Hindlimb muscle (tissue), 1 donor: ENCODE results near the gene VPS16. TPM values are rescaled to one million over a fixed set of nuclear protein-coding genes. Genes with fewer than 3 reads are reported as not detected.

Experiments
- DNase-seq: peaks from one replicate; pipeline ENCODE4 v3.0.0-alpha.2; 2013
- polyA plus RNA-seq: library from polyadenylated mRNA; unstranded; fragments of 120-200 nt; gene quantifications from one replicate; pipeline ENCODE4 v1.2.1, GENCODE V29; 2013; ENCODE audit not compliant: insufficient read length

VPS16 gene
- polyA plus RNA-seq, 1 donor = 24.7 TPM

DNA sequence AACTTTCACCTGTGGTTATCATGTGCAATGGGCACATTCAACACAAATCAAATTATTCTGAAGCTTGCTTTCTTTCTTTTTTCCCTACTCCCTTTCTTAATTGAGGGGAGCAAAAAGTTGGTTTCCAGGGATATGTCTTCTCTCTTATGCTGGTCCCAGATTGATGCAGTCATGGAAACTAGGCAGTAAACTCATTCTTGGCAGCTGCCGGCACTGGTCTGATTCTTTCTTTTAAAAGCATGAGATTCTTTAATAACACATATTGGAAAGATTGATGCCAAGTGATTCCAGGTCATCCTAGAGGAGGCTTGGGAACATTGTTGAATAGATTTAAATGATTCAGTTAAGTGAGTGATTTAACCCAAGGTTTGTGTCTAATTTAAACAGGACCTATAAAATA, 61.7 kb downstream of the VPS16 start:
- DNase-seq = peak; percentile 35

DNA sequence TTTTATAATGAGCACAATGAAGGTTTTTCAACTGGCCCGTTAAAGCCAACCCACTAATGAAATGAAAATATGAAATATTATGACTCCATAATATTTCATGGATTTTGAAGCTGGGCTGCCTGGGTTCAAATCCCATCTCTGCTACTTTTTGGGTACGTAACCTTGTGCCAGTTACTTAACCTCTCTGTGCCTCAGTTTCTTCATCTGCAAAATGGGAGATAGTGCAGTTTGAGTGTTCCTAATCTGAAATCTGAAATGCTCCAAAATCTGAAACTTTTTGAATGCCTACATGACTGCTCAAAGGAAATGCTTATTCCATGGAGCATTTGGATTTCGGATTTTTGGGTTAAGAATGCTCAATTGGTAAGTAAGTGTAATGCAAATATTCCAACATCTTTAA, 62.3 kb downstream of the VPS16 start:
- no peak for DNase-seq

DNA sequence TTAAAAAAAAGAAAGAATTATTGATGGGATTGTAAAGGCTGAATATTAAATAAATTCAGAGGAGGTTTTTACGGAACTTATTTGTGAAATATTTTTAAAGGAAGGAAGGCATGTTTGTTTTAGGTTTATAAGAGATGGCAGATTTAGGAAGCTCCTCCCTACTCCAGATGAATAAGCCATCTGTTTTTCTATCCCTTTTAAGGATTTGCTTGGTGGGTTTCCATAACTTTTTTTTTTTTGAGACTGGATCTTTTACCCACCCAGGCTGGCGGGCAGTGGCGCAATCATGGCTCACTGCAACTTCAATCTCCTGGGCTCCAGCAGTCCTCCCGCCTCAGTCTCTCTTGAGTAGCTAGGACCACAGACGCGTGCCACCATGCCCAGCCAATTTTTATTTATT, 63.1 kb downstream of the VPS16 start:
- DNase-seq = no peak

DNA sequence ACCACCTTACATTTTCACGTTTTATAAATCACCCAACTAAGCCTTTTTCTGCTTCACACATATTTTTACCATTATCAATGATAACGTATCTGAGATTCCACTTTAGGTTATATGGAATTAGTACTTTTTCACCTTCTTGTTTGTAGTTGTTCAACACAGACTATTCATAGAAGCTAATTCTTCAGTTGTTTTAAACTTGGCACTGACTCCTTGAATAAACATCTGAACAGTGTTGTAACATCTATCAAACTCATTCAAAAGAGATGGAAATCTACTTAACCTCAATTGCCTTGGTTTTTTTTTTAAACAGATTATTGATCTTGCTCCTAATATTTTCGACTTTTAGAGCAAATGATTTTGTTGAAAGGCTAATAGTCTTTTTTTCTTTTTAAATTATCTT, 67.0 kb downstream of the VPS16 start:
- DNase-seq = no peak

DNA sequence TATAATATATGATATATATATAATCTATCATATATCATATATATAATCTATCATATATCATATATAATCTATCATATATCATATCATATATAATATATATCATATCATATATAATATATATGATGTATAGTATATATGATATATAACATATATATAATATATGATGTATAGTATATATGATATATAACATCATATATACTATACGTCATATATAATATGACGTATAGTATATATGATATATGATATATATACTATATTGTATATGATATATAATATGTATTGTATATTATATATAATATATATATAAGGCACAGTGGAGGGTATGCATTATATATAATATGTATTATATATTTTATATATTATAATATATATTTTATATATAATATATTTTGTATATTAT, 69.4 kb downstream of the VPS16 start:
- no peak for DNase-seq

DNA sequence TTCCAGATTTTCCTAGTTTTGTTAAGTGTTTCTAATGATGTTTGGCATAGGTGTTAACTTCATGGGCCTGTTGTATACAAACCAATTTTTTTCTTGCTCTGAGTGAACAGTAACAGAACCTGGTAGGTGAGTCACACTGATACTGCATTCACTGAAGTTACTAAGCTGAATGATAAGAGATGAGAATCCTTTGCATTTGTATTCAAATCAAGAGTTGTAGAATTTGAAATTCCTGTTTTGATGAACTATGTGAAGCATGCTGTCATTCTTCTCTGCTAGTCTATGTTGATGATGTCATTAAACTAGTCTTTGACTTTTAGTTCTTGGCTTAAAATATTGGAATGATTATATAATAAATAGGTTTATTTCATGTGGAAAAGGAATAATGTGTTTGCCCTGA, 70.7 kb downstream of the VPS16 start:
- DNase-seq = no peak

DNA sequence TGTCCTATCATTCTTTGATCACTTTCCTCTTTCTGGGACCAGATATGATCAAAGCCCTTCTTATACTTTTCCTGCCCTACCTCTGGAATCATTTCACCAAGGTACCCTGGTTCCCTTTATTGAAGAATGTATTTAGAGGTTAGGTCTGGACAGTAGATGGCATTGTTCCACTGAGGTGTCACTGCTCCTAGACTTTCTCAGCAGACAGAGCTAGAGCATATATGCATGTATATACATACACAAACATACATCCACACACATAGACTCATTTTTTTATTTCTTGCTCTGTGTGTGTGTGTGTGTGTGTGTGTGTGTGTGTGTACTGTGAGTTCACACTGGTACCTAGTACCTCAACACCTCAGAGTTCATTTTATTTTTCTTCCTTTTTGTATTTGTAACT, 73.6 kb downstream of the VPS16 start:
- no peak for DNase-seq

Other genes with a start within 250 kb of the VPS16 start
- 161 TPM for gene NOP56, start 188.1 kb upstream of the VPS16 start, polyA plus RNA-seq
- 105 TPM for gene IDH3B, start 176.5 kb upstream of the VPS16 start, polyA plus RNA-seq
- gene EBF4, start 148.0 kb upstream of the VPS16 start, polyA plus RNA-seq = 6.9 TPM
- 46.8 TPM for gene CPXM1, start 40.1 kb upstream of the VPS16 start, polyA plus RNA-seq
- not detected for gene C20orf141, start 25.8 kb upstream of the VPS16 start, polyA plus RNA-seq
- not detected for gene TMEM239, start 24.4 kb upstream of the VPS16 start, polyA plus RNA-seq
- gene PCED1A, start 90 bp upstream of the VPS16 start, polyA plus RNA-seq = 31.9 TPM
- 41.9 TPM for gene PTPRA, start 32.7 kb downstream of the VPS16 start, polyA plus RNA-seq
- 0.35 TPM for gene GNRH2, start 202.9 kb downstream of the VPS16 start, polyA plus RNA-seq
- 35.9 TPM for gene MRPS26, start 205.3 kb downstream of the VPS16 start, polyA plus RNA-seq
- 0.50 TPM for gene OXT, start 230.9 kb downstream of the VPS16 start, polyA plus RNA-seq
- not detected for gene AVP, start 244.0 kb downstream of the VPS16 start, polyA plus RNA-seq